CD4-positive, alpha-beta T cell treated with Interleukin-6 for 4 hours (primary cell): ENCODE measurements around the gene ATP6V1C2.

Experiments used
- DNase-seq: peaks from one replicate; pipeline ENCODE4 v3.0.0-alpha.2; 2020; ENCODE audit warnings: mixed read lengths

The ATP6V1C2 gene

DNA sequence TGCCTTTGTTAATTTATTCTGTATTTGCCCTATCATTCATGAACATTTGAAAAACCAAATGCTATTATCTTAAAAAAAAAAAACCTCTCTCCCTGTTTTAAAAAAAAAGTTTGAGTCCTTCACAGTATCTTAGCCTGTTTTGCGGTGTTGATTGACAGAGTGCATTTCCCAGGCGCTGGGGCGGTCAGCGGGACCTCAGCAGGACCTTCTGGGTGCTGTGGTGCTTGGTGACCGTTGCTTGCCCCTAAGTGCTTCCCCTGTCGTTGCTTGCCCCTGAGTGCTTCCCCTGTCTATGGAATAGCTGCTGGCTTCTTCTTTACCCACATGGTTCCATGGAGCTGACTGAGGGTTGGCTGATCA lies 12.1 kb downstream of the ATP6V1C2 start:
- DNase-seq: no peak

DNA sequence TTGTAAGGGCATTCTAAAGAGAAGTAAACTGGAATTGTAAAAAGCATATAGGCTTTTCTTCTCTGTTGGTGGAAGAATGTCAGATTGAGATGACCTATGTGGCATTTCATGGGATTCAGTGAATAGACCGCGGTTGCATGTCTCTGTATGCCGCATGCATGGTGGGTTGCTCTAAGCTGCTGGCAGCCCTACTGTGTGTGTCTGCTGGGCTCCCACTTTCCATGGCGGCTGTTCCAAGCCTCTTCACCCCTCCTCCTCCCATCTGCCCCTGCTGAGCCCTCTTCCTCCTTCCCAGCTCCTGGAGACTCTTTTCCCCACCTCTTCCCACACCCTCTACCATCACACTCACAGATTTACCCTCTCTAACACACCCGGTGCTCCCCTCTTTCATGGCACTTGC lies 12.6 kb downstream of the ATP6V1C2 start:
- no peak for DNase-seq

DNA sequence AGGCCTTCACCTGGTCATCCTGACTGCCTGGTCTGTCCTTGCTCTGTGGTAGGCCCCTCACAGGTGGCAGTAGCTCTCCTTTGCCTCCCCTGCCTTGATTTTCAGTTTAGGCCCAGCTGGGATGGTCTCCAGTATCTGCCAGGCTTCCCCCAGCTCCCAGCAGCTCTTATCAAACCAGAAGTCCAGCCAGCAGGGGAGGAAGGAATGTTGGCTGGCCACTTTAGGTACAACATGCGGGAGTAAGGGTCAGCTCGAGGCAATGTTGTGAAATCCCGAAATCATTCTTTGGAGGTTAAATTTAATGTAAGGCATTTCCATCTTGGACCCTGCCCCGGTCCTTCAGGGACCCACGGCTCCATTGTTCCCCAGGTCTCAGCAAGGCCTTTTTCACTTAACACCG lies 16.8 kb downstream of the ATP6V1C2 start:
- DNase-seq: no peak

DNA sequence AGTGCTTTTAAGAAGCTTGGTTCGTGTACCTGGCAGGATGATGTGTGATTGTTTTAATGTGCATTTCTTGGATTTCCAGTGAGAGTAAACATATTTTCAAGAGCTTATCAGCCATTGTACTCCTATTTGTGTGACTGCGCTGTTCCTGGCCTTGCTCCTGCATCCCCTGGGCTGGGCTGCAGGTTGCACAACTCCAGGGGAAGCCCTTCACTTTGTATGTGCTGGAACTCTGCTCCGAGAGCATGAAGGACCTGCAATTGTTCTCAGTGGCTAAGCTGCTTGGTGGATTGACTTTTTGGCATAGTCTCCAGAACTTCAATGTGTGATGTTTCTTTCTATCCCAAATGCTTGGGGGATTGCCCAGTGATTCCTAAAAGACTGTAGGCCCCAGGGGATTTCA lies 18.8 kb downstream of the ATP6V1C2 start:
- no peak for DNase-seq

DNA sequence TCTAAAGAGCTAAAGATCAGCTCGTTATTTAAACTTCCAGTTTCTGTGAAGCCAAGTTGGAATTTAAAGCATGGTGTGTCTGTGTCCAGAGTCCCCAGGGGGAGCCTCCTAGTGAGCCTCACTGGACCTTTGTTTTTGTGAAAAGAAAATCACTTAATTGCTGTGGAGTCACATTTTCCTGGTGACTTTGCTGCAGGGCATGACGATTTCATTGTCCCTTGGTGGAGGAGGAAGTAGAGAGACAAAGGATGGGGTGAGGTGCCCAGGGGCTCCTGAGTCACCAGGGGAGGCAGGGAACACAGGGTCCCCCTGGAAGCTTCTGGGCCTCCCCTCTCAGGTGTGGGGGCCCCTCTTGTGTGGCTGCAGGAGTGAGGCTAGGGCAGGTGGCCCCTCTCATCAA lies 19.7 kb downstream of the ATP6V1C2 start:
- DNase-seq: no peak

DNA sequence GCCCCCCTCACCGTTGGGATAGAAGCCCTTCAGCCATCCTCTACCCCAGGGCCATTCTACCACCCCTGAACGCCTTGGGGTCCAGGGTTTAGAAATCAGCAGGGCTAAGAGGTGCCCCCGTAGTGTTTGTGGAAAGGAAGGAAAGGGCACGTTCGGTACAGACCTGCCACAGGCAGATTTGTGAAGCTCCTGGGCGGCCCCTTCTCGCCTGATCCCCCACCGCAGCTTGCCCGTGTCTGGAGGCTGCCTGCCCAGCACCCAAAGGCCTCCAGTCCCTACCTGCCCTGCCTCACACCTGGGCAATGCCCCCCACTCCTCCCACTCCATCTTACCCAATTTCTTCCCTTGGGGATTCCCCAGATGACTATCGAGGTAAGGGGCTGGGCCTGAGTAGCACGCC lies 21.2 kb downstream of the ATP6V1C2 start:
- DNase-seq: no peak

DNA sequence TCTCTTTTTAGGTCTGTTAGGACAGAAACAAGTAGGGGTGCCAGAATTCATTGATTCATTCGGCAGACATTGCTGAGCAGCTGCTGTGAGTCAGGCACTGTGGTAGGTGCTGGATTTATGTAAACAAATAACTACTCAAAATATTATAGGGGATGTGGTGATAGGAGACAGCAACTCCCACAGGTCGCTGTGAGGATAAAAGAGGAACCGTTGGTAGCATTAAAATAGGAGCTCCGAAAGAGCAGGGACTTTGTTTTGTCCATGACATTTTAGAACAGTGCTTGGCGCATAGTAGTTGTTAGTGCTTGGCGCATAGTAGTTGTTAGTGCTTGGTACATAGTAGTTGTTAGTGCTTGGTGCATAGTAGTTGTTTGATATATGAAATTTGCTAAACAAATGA lies 29.2 kb downstream of the ATP6V1C2 start:
- no peak for DNase-seq

DNA sequence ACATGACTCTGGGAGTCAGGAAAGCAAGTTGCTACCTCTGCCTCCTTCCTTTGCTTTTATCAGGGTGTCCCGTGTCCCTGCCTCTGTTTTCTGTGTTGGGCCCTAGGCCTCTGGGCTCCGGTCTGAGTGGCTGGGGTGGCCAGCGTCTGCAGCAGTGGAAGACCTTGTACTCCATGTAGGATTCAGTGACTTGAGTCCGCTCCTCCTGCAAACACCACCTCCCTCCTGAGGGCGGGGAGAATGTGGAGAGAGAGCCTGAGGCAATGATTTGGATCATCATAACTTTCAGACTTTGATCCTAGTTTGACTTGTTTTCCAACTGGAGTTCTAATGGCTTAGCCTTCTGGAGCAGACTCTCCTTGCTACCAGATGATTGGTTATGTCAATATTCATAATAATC lies 30.8 kb downstream of the ATP6V1C2 start:
- no peak for DNase-seq

DNA sequence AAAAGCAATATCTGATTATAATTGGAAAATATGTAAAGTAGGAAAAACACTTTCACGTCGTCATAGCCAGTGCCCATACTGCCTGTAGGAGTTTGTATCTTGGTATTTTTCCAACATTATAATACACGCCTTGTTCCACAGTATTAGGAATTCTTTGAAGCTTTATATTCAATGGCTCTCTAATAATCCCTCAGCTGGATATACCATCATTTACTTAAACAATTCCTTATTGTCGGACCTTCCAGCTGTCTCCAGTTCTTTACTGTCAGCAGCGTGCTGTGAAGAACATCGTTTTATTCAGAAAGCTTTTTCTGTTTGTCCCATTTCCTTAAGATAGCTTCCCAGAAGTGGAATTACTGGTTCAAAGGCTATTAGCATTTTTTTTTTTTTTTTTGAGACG lies 31.7 kb downstream of the ATP6V1C2 start:
- no peak for DNase-seq

DNA sequence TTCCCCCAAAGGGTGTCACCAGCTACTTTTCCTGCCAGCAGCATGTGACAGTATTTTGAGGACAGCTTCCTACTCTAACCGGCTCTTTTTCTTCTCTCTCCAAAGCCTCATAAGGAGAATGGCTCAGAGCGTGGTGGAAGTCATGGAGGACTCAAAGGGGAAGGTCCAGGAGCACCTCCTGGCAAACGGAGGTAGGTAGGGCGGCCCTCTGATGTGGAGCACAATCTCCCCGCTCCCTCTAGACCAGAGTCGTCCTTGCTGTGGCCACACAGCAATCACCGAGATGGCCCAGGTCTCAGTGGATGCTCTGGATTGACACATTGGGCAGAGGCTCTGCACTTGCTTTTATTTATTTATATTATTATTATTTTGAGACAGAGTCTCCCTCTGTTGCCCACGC lies 32.4 kb downstream of the ATP6V1C2 start:
- DNase-seq: no peak

DNA sequence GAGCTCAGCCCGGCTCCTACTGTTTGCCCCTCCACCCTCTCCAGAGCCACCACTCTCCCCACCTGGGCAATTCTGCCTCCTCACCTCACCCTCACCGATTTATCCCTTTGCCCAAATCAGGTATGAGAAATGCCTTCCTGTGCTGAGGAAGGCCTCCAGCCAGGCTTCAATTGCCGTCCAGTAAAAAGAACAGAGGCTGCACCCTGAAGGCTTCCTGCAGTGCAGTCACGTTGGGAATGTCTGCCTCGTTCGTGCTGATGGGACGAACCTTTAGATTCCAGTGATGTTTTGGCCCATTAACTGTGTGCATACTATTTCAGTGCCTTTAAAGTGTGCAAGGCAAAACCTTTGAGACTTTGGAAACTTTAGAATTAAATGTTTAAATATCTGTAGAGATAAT lies 34.2 kb downstream of the ATP6V1C2 start:
- DNase-seq: no peak

DNA sequence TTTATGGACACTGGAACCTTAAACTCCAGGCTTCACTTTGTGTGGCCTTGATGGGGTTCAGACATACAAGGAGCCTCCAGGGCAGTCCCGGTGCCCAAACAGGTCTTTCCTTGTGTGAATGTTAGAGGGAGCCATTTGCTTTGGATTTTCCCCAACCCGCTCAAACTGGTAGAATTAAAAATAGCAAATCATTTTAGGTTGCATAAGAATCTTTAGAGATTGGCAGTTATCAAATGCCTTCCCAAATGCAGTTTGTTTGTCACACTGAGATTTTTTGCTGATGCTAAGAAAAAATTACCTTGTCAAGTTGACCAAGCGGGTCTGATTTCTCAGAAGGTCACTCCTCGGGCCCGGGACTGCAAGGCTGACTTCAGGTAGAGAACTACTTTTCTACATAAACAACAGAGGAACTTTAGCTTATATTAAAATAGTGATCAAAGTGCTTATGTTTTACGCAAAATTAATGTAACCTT lies 36.4 kb downstream of the ATP6V1C2 start:
- no peak for DNase-seq

DNA sequence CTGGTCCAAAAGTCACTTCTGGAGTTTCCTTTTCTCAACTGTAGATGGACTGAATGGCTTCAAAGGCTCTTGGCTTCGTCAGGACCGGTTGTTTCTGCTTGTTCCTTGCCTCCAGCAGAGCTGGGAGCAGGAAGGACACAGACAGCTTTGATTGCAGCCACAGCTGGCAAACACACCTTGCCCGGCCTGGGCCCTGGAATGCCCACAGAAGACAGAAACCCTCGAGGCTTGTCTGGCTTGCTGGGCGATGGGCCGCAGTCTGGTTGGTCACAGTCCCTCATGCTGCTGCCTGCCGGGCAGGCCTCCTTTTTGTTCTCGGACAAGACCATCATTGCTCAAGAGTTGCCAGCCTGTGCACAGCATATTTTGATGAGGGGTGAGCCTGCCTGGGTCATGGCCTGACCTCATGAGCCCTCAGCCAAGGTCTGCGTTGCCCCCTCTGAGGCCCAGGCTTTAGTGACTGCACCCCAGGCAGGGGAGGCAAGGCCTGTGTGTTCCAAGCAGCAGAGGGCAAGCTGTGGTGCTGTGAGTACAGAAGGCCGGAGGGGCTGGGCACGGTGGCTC lies 37.8 kb downstream of the ATP6V1C2 start:
- DNase-seq: no peak

DNA sequence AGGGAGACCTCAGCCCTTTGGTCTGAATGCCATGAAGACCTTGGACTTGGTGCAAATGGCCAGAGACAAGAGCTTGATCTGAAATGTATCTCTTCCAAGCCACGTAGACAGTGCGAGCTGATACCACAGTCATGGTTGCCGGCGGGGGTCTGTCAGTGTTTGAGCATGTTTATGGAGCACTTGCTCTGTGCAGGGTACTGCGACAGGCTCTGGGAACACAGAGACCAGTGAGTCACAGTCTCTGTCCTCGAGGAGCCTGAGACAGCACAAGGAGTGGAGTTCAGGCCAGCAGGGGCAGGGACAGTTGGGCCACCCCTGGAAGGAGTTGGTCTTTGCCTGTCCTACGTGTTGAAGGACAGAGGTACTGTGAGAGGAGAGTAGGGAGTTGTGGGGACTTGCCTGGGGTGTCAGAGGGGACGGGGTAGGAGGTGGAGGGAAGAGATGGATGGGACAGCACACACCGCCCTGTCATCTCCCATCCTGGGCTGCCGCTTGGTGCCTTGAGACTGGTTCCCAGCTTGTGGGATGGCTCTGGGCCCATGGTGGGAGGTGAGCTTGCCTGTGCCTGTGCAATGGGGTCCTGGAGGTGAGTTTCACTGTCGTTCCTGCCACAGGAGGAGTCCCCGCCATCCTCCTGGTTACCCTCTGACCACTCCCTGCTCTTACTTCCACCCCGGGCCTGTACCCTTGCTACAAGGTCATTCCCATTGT lies 39.5 kb downstream of the ATP6V1C2 start:
- DNase-seq: no peak

DNA sequence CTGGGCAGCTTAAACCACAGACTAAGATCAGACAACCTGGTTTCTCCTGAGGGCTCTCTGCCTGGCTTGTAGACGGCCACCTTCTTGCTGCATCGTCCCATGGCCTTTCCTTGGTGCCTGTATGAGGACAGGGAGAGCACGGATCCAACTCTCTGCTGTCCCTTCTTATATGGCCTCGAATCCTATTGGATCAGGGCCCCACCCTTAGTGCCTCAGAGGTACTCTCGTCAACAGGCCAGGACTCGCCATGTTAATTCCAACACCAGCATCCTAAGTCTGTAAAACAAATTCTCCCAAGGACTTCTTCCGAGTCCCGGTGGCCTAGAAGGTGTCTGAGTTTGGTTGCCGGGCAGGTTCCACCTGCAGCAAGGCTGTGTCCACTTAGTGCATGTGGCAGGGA lies 40.2 kb downstream of the ATP6V1C2 start:
- no peak for DNase-seq

DNA sequence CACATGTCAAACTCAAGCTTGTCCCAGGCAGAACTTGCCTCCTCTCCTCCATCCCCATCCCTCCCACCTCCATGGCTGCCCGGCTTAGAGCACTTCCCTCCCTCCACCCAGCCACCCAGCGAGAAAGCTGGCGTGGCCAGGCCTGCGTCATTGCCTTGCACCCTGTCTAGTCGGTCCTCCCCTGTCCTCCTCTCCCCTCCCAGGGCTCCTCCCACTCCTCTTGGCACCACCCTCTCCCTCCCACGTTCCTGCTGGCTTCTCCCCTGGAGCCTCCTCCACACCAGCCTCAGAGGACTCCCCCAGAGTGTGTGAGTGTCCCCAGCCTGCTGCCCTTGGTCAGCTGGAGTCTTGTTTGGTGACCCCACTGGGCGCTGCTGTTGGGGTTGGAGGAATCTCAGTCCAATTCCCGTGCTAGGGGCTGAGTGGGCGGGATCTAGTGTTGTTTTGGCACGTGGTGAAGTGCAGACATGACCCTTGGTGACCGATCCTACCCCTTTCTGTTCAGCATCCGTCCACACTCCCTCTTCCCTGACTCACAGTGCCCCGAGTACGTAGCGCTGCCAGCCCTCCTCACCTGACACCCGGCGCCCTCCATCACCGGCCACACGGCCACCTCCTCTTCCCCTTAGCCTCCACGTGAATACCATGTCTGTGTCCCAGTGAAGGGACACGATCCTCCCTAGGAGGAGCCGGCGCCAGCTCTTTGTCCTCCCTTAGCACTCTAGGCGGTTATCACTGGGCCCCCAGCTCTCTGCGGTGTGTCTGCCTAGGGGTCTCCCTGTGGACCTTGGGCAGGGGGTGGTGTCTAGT lies 41.4 kb downstream of the ATP6V1C2 start:
- DNase-seq: no peak

DNA sequence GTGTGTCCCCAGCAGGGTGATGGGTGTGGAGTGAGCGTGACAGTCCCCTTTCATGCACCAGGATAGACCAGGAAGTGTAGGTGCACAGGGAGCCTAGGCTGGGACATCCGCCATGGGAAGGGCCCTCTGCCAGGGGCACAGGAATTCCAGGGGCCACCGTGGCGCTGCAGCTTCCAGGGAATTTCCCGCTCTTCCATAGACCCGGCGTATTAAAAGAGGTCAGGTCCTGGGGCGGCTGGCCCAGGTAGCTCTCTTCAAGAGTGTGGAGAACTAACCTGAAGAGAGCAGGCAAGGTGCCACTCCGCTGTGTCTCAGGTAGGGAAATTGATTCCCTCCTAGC lies 42.0 kb downstream of the ATP6V1C2 start:
- no peak for DNase-seq

DNA sequence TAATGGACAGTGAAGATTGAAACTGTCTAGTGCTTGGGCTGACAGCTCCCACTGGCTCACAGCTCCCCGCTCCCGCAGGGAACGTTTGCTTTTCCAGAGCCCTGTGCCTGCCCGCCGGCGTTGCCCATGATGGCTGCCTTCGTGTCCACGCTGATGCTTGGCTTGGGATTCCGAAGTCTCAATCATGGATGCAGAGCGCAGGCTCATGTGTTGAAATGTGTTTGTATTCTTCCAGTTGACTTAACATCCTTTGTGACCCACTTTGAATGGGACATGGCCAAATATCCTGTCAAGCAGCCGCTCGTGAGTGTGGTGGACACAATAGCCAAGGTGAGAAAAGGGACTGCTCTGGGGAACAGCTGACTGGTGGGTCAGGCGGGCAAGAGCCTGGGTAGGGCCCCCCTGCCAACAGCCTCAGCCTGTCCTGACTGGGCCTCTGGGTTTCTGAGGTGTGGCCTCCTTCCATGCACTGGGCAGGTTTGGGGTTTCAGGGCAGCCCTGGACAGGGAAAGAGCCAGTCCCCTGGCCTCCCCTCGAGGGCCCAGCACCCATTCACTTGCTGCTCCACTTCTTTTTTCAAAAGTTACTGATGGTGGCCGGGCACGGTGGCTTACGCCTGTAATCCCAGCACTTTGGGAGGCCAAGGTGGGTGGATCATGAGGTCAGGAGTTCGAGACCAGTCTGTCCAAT lies 42.8 kb downstream of the ATP6V1C2 start:
- no peak for DNase-seq

DNA sequence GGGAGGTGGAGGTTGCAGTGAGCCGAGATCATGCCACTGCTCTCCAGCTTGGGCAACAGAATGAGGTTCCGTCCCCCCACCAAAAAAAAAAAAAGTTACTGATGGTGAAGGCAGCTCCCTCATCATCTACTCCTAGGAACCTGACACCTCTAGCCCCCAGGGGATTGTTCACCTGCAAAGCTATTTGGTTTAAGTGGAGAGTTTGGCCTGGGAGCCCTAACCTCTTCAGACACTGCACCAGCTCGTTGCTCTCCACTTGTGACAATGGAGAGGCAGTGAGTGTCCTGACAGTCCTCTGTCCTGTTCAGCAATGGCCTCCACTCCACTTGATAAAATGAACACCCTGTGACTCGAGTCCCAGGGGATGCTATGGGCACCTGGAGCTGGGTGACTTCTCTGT lies 43.5 kb downstream of the ATP6V1C2 start:
- DNase-seq: no peak

DNA sequence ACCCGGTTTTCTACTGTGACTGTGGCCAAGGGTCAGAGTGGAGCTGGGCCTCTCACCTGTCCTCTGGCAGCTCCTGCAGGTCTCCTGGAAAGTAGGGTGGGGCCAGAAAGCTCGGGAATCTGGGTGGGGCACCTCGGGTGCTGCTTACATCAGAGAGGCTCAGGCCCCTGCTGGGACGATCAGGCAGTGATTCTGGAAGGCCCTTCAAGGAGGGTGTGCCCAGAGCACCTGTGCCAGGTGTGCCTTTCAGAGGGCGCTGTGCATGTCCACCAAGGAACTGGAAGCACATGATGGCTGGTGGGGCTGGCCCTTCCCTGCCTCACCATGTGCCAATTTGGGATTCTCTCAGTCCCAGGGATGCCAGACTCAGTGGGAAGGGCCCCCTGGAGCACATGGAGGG lies 44.0 kb downstream of the ATP6V1C2 start:
- no peak for DNase-seq

DNA sequence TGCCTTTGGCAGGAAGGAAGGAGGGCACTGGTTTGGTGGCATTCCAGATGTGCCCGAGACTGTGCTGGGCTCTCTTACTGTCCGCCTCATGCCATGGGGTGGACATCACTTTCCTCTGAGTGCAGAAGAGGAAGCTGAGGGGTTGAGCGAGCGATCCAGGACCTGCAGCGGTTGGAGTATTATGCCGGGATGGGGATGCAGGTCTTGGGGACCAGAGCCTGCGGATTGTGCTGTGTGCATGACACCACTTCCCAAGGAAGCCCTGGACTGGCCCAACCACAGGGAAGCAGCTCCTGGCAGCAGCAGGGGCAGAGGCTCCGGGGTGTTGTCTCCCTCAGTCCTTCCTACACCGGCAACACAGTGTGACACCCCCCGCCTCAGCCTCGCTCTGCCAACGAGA lies 44.5 kb downstream of the ATP6V1C2 start:
- no peak for DNase-seq

DNA sequence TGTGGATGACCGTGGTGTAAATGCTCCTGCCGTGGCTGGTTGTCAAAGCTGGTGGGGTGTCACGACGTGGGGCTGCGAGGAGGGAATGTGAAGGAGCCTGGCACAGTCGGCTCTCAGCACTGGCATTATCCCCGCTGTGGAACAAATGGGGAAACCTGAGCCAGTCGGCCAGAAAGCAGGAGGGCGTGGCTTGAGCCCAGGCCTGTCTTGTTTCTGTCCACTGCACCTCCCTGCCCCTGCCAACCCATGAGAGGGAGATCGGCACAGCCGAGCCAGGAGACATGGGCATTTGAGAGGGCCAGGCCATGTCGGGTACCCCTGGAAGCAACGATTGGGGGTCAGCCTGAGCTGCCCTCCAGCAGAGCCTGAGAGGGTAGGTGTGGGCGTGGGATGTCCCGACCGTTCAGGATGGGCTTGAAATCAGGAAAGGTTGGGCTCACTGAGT lies 46.7 kb downstream of the ATP6V1C2 start:
- DNase-seq: no peak

DNA sequence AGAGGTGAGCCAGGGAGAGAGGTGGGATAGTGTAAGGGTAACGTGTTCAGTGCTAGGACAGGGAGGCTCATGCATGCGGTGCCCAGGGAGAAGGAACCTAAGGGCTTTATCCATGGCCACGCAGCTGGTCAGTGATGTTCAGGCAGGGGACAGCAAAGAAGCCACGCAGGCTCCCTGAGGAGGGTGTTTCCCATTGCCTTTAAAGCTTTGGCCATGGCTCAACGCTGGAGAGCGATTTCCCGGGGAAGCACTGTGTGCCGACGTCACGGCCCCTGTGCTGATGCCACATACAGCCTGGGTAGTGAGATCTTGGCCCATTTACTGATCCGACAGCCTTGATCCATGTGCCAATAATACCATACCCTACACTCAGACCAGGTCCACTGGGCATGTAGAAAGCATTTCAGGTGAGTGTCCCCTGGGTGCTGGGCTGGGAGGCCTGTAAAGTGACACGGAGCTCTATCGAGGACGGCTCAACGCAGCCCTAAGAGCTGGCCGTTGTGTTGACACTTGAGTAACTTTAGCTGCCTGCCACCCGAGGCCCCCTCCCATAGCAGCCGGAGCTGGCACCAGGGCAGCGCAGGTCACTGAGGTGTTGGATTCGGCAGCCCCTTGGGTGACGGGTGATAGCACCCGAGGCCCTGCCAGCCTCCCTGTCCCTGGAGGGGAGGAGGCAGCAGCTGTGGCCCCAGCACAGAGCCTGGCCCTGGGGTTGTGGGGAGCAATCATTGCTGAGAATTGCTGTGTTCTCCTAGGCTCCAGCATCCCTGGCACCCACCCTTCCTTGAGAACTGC lies 49.7 kb downstream of the ATP6V1C2 start:
- no peak for DNase-seq
